ENCODE data around the gene ZNF516. TPM values are rescaled to one million over a fixed set of nuclear protein-coding genes. Genes with fewer than 3 reads are reported as not detected.
A peak's percentile ranks its signal among the peaks of the same experiment; 100 is the strongest.

ZNF516 gene
- total RNA-seq, 1 experiment from 2014 or later: 7.9 TPM

DNA sequence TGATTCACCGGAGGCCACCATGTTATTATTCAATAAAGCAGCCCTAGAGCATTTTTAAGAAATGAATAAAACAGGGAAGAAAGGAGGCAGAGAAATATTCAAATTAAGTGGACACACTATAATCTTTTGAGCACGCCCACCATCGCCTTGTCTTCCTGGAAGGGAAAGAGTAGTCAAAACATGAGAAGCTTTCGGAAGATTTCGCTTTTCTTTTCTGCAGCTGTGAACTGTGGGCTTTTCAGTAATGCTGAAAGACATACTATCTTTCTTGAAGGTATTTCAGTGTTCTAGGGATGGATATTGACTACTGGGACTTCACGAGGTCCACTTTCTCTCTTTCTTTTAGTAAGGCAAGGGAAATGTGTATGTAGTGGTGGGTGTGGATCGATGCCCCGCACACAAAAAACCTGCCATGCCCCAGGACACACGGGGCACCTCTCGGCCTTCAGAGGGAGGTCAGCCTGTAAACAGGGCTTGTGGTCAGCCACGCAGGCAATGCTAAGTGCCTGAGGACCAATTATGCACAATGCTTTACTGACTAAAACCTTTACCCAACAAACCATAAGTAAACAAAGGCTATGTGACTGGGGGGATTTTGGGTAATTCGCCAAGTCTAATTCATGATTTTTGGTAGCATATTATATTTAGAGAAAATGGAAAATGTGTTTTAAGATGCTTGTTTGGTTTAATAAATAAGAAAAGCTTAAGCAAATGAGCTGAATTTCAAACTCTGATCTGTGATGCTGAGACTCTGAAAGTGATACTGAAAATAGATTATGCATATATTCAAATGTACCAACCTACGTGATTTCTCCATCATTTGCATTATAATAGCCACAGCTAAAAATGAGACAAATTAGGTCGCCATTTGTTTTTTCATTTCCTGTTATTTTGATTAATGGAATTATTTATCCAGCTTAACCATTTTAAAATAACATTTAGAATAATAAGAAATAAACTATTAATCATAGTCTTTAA is 130.5 kb downstream of the ZNF516 start:
- no peak for DNase-seq (ENCODE audit: low read depth)

DNA sequence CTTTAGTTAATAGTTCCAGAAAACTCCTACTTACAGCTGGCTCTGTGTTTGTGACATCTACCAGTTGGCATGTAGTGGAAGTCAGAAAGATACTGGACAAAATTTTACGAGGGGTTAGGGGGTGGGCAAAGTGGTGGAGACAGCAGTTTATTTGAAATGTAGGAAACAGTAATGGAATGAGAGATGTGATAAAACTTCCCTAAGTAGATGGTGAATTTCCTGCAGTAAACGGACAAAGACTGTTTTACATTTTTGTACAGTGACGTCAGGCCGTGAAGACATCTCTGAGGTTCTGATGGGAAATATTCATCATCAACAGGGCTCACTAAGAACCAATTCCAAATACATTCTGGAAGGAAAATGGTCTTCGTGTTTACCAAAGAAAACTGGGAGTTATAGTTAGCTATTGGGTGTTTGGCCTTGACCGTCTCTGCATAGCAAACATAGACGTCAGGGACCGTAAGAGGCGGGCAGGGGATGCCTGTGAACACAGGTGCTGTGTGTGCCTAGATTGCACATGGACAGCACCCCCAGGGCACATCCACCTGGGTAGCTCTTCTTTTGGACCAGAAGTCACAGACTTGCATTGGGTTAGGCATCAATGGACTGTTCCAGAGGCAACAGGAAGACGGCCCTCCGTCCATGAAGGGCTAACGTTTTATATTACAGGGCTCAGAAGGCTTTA is 131.5 kb downstream of the ZNF516 start:
- no peak for DNase-seq (ENCODE audit: low read depth)

DNA sequence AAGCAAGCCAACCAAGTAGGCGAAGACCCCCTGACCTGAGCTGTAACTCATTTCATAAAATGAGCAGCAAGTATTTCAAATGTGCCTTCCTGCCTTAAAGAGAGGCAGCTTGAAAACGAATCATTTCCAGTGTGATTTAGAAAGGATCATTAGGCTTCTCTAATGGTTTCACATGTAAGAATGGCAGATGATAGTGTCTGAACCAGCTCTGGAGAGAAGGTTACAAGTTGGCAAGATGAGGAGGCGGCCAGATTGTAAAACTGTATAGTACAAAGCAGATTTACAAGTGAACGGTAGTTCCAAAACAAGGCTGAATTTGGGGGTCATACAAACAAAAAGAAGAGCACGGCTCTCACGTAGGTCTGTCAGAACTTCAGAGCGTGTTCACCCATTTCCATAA is 132.4 kb downstream of the ZNF516 start:
- no peak for DNase-seq (ENCODE audit: low read depth)

DNA sequence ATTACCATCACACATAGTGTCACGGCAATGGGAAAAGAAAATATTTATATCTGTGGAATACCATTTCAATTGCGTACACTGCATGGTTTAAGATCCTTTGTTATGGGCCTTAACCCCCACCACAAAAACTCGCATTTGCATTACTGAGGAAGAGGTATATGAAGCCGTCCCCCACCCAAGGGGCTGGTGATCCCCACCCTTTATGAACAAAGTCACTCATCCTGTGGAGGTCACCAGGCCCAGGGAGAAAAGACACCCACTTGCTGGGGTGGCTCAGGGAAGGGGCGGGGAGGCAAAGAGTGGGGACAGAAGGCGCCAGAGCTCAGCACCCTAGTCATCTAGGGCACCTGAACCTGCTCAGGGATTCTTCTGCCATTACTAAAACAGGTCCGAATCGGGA is 133.8 kb downstream of the ZNF516 start:
- no peak for DNase-seq (ENCODE audit: low read depth)

DNA sequence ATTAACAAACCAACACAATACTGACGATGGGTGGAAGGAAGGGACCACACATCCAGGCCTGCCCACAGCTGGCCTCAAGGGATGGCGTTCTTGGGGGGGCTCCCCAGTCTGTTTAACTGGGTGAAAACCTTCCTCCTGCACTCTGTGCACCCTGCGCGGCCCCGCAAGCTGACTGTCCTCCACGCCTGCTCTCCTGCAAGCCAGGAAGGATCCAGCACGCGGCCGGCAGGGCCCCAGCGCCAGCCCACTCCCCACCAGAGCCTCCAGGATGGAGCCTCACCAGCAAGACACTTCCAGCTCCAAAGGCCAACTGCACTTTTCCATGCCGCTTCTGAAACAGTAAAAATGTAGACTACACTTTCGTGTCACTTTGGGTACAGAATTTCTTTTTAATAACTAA is 135.1 kb downstream of the ZNF516 start:
- DNase-seq (ENCODE audit: low read depth): no peak

DNA sequence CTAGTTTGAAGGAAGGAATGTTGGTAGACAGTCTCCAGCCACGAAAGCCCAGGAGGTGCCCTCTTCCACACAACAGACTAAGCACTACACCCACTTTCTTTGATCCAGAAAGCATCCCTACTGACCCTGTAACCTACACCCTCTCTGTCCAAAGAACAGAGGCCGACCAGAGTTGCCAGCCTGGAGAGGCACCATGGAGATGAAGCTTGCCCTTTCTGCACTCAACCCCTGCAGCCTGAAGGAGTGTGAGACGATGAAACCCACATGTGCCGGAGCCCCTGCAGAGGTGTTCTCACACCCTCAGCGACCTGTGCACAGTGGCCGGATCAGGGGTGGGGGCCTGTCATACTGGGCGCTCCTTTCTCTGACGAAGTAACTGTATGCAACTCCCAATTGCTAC is 136.3 kb downstream of the ZNF516 start:
- no peak for DNase-seq (ENCODE audit: low read depth)

DNA sequence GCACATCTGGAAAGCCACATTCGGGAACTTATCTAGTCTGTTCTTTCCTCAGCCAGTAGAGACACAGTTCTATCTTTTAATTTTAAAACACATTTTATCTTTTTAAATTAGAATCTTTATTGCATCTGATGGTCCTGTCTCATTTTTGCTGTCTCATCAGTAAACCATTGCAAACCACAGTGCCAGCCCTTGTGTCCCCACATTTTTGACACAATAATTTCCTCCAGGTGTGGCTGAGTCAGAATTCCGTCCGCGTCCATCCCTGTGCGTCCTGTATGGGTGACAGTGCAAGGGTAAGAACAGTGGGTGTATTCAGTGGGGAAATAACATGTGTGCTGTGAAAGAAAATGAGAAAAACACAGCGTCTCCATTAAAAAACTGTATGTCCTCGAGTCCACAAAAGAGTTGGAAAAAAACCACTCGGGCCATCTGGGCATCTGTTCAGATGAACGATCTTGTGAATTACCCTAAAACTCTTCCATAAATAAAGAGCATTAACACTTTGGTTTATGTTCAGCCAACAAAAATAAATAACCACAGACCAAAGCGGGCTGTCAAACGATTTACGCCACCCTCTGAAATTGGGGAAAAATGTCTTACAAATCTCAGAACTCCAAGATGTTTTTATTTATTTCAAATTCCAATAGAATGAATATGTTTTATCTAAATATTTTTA is 137.3 kb downstream of the ZNF516 start:
- no peak for DNase-seq (ENCODE audit: low read depth)

DNA sequence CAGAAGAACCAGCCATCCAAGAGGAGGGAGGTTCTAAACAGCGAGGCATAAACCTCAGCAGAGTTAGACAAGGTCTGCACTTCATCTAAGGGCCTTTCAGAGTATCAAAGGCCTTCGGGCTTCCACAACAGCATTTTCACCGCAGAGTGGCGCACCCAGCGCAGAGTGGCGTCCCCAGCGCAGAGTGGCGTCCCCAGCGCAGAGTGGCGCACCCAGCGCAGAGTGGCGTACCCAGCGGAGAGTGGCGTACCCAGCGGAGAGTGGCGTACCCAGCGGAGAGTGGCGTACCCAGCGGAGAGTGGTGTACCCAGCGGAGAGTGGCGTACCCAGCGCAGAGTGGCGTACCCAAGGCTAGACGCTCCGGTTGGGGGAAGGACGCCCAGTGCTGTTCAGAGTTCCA is 137.9 kb downstream of the ZNF516 start:
- no peak for DNase-seq (ENCODE audit: low read depth)

DNA sequence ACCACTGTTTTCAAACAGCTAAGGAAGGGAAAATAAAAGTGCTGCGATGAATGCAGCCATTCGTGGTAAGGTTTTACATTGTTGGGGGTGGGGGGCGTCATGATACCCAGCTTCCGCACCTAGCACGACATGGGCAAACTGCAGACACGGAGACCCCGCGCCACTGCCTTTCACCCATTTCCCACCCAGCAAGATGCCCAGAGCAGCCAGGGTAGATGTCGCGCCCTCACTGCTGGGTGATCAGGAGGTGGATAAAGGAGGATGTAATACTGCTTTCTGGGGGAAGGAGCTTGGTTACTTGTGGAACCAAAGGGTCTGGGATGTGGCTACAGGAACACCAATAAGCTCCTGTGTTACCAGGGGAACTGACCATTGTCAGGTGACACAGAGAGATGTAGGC is 138.4 kb downstream of the ZNF516 start:
- DNase-seq (ENCODE audit: low read depth): no peak

DNA sequence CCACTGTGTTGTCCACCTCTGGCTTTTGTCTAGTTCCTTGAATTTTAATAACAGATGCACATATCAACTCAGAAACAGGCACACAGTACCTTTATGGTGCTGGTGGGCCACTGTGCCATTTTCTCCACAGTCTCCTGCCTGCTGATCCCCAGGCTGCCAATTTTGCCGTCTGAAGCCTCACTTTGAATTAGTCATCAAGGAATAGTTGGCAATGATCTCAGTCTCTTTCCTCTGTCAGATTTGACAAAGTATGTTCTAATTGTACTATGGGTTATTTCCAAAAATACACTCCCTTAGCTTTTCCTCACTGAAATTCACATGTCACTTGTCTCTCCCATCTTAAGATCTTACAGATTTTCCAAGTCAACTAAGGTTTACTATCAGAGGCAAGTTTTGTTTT is 140.7 kb downstream of the ZNF516 start:
- DNase-seq (ENCODE audit: low read depth): peak; percentile 16

DNA sequence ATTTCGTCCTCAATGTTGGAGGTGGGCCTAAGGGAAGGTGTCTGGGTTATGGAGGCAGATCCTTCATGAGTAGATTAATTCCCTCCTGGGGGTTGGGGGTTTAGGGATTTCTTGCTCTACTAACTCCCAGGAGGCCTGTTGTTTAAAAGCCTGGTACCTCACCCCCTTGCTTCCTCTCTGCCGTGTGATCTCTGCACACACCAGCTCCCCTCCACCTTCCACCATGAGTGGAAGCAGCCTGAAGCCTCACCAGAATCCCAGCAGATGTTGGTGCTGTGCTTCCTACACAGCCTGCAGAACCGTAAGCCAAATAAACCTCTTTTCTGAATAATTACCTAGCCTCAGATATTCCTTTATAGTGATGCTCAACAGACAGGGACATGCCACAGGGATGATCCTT is 141.5 kb downstream of the ZNF516 start:
- DNase-seq (ENCODE audit: low read depth): no peak

DNA sequence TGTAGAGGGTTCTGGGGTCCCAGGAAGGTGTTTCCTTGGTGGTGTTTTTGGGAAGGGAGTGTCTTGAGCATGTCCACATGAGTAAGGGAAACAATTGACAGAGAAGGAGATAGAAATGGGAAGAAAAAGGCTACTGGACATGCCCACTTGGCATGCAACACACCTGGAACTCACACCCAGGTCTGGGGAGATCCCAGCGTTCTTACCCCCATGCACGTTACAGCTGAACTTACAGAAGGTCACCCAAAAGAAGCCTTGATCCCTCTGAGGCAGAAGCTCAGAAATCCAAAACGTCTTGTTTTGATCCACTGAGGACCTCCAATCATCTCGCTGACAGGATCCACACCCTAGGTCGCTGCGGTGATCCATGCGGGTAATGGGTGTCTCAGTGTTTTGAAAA is 142.0 kb downstream of the ZNF516 start:
- no peak for DNase-seq (ENCODE audit: low read depth)

DNA sequence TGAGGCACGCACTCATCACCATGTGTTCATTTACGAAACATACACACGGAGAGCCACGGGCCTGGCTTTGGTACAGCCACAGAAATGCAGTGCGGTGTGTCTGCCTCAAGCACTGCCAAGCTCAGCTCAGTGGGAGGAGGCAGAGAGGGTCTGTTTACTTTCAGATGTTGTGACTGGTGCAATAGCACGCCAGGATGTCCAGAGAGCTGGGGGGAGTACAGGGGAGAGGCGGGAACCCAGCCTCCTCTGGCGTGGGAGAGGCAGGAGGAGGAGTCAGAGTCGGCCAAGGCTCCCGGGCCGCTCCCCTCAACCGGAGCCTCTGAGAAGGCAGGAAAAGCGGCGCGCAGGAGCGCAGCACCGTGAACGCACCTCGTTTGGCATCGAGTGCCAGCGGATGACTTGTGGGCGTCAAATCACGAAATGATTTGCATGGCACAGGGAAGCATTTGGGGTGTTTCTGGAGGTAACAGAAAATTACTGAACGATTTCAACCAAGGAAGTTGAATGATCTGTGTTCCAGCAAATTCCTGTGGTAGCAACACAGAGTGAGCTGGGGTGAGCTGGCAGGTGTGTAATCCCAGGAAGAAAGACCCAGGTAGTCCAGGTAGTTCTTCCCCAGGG is 143.0 kb downstream of the ZNF516 start:
- DNase-seq (ENCODE audit: low read depth): peak; percentile 31

DNA sequence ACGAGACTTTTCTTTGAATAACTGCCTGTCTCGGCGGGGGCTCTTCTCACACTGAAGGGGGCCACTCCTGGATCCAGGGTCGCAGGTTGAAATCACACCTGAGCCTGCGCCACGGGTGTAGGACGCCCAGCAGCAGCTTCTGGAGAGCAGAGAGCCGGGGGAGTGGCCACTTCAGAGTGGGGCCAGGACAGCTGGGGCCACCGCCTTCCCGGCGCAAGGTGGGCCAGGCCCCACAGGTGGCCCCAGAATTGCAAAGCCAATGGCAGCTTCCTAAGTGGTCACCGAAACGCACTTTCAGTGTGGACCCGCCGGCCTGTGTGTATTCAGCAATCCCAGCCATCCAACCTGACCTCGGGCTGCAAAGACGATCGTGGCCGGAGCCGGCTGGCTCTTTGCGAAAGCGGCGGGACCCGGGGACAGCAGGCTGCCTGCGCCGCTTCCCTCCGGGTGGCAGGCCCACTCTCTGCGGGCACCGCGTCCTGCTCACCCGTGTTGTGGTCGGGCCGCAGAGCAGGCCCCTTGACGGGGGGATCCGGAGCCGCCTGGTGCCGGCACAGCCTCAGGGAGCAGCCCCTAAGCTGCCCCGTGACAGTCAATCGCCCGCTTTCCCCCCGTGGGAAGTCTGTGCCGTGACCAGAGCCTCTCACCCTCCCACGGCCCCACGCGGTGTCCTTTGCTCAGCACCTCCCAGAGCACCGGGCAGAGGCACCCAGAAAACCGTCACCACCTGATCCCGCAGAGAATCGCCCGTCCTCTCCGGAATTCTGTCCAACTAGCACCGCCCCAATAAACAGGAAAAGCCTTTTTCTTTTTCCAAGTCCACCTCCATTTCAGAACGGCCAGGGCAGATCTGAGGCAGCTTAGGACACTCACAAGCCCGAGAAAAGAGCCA is 144.7 kb downstream of the ZNF516 start:
- DNase-seq (ENCODE audit: low read depth): no peak

DNA sequence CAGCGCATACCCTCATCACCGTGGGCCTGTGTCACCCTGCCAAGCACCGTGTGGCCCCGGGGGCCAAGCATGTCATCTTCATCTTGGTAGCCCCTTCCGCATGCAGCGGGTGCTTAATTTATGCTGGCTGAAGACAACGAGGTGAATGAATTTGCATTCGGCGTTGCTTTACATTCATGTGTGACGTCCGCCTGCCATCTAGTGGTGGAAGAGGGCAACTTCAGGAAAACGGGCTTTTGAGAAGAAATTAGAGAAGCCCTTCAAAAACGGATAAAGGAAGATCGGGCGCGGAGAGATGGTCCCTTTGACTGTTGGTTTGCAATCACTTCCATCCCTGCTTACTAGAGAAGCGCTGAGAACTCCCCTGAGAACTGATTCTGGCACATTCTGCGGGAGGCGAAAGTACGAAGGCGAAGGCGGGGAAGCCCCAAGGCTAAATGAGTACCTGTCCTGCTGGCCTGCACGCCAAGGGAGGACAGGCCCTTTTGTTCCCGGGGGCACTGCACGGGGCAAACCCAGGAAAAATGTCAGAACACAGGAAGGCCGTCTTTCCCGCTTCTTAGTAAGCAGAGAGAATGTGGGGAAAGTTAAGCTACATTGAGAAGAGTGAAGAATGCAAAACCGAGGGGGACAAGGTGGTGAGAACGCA is 145.9 kb downstream of the ZNF516 start:
- DNase-seq (ENCODE audit: low read depth): peak; percentile 56

DNA sequence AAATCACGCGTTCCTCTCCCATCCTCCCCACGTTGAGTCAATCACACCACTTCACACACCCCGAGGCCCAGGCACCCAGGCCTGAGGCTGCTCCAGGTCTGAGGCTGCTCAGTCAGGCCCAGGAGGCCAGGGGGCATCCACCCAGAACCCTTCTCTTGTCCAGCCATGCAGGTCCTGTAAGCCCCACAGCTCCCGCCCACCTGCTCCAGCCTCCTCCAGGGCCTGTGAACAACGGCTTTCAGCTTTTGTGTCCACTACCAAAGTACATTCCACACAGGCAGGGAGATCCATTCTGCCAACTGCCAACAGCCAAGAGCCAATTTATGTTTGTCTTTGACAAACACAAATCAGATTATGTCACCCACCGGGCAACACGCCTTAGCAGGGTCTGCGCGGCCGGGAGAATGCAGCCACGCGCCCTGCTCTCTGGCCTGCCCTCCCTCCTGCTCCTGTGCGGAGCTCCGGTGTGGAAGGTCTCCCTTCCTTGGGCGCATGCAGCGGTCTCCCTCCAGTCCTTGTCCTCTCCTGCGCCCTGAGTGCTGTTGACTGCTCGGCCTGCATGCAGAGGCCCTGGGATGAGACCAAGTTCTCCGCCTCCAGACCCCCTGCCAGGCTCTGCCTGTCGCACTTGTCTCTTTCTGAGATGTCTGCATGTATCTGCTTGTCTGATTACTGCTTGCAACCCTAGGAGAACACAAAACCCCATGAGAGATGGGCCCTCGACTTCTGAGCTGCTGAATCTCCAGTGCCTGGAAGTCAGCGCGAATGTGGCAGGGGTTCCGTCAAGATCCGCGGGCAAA is 146.6 kb downstream of the ZNF516 start:
- DNase-seq (ENCODE audit: low read depth): no peak

DNA sequence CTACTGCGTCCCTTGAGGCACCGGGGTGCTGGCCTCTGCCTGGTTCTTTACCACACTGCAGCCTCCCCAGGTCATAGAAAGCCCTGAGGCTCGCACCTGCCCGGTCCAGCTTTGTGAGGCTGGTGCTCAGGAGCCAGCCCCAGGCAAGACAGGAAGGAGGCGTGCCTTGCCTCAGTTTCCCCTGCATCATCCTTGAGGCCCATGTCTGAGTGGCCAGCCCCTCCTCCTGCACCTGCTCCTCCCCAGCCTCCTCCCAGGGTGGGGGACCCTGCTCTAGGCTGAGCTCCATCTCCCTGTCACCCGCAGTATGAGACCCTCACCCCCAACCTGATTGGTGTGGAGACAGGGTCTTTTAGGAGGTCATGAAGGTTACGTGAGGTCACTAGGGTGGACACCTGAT is 147.7 kb downstream of the ZNF516 start:
- DNase-seq (ENCODE audit: low read depth): no peak

DNA sequence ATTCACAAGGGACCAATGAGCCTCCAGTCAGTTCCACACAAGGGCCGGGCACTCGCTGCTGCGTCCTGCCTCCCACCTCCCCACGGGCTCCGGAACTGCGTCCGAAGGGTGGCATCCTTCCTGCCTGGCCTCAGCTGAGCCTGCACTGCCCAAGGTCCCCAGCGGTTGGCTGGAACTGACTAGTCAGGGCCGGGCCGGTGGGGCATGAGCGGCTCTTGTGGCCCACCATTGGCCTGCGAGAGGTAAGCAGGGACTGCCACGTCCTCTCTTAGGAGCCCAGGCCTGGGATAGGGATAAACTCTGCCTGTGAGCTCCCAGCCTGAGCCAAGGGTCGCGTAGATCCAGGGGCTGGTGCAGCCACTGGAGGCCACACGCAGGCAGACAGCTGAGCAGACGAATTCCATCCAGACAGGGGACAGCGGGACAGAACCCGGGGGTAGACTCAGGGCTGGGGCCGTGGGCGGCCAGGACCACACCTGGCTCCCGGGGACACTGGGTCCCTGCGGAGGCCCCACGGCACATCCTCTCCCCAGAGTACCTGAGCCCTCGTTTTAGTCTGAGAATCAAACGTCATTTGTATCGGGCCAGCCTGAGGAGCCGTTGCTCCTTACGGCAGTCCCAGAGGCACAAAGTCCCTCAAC is 148.4 kb downstream of the ZNF516 start:
- no peak for DNase-seq (ENCODE audit: low read depth)

DNA sequence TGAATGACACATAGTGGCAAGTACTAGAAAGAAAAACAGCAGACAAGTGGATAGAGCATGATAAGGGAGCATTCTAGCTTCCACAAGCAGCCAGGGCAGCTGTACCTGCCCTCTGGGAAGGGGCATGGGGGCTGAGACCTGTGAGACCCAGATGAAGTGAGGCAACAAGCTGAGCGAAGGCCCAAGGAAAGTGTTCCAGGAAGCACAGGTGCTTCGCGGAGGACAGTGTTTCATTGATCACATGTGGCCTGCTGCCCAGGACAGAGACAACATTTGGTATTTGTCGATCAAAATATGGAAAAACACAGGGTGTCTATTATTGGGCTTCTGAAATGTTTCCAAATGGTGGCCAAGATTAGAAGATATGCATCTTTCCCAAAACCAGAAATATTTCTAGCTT is 149.1 kb downstream of the ZNF516 start:
- no peak for DNase-seq (ENCODE audit: low read depth)

All from LHCN-M2 (cell line).